ENCODE data around the gene HSDL2.

DNA sequence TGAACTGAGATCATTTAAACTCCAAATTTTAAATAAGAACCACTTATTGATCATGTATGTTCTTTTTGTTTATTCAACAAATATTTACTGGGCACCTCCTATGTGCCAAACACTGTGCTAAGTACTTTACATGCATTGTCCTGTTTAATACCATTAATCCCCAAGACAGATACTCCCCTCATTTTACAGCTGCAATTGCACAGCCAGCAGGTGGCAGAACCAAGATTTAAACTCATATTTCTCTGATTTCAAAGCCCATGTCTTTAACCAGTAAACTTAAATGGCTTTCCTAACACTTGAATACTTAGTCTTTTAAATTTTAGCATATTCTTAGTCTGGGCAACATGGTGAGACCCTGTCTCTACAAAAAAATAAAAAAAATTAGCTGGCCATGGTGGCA lies 63.3 kb downstream of the HSDL2 start:
- no peak for TF ChIP-seq EZH2 (IDR thresholded peaks at IDR 0.05; ENCODE audit: insufficient read depth, poor library complexity, severe bottlenecking)
- TF ChIP-seq EZH2phosphoT487 (IDR thresholded peaks at IDR 0.05; ENCODE audit: insufficient read depth, low read depth), result no peak

All from GM23248 (cell line).